SK-N-SH (cell line): ENCODE data around the gene PARD3.
A peak's percentile ranks its signal among the peaks of the same experiment; 100 is the strongest.

Experiments used
- CTCF ChIP-seq: fragments of 200-600 bp; sonication (generic); IDR thresholded peaks from 2 replicates; pipeline ENCODE4 v1.6.1; 2017; ENCODE audit warnings: antibody characterized with exemption, mild to moderate bottlenecking, moderate library complexity
- EZH2phosphoT487 ChIP-seq: fragments of 200-600 bp; sonication (generic); IDR thresholded peaks from 2 replicates; pipeline ENCODE4 v1.6.1; 2017; ENCODE audit warnings: low read depth, mixed run types, mild to moderate bottlenecking, antibody characterized with exemption, moderate library complexity, borderline replicate concordance
- FOXM1 ChIP-seq: IDR thresholded peaks from 2 replicates; pipeline ENCODE4 v1.4.0; 2012; ENCODE audit warnings: low read depth, mild to moderate bottlenecking
- JUND ChIP-seq: IDR thresholded peaks from 2 replicates; pipeline ENCODE4 v1.4.0; 2012
- POLR2AphosphoS5 ChIP-seq: IDR thresholded peaks from 2 replicates; pipeline ENCODE4 v1.6.1; 2012; ENCODE audit warnings: low read depth, low read length
- YY1 ChIP-seq: IDR thresholded peaks from 2 replicates; pipeline ENCODE4 v1.4.0; 2012; ENCODE audit warnings: low read depth, mild to moderate bottlenecking

DNA sequence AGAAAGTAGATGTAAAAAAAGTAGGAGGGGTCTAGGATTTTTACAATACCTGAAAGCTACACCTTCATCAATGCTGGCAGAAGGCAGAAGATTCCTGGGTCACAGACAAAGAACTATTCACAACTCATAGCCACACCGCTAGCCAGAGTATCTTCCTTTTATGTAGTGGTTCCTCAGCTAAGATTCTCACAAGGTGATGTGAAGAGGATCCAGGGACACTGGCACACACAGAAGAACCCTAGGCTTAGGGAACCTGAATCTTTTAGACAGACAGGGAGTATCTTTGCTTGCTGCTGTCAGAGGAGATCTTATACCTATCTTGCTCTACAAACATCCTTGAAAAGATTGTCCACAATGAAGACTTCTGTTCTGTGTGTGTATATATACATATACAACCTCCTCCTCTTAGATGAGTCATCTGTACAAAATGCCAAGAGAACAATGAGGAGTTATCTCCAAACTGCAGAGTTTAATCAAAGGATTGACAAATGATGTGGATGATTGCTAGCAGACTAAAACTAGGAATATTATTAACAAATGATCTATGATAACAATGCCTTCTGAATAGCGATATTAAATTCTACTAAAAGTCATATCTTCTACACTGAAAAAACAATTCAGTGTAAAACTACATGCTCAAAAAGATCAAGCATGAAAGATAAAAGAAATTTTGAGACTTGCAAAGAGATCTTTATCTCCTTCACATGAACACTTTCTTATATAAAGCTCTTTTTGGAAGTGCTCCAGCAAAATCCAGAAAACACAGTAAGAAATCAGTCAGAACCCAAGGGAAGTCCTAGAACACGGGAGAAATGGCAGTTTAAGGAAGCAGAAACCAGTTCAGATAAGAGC, 409.3 kb downstream of the PARD3 start:
- TF ChIP-seq FOXM1 (no peak), POLR2AphosphoS5 (no peak), JUND (peak; percentile 86), YY1 (no peak), CTCF (no peak), EZH2phosphoT487 (no peak)
